ENCODE data around the gene TMEM225B.

- TF ChIP-seq, protein P1, sequence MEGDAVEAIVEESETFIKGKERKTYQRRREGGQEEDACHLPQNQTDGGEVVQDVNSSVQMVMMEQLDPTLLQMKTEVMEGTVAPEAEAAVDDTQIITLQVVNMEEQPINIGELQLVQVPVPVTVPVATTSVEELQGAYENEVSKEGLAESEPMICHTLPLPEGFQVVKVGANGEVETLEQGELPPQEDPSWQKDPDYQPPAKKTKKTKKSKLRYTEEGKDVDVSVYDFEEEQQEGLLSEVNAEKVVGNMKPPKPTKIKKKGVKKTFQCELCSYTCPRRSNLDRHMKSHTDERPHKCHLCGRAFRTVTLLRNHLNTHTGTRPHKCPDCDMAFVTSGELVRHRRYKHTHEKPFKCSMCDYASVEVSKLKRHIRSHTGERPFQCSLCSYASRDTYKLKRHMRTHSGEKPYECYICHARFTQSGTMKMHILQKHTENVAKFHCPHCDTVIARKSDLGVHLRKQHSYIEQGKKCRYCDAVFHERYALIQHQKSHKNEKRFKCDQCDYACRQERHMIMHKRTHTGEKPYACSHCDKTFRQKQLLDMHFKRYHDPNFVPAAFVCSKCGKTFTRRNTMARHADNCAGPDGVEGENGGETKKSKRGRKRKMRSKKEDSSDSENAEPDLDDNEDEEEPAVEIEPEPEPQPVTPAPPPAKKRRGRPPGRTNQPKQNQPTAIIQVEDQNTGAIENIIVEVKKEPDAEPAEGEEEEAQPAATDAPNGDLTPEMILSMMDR (conservative IDR thresholded peaks at IDR 0.05; ENCODE audit: low read depth, low read length) = no peak
- TF ChIP-seq EZH2phosphoT487 (IDR thresholded peaks at IDR 0.05; ENCODE audit: borderline replicate concordance, low read length) = no peak
- TF ChIP-seq EZH2 (IDR thresholded peaks at IDR 0.05; ENCODE audit: low read length, unreplicated experiment) = no peak
Observed at GRCh38 chr7:99615989-99616358, 17.9 kb downstream of the TMEM225B start.

Data from PC-3 (cell line).